ENCODE results near the gene TMEM132A.
"Not testable (repeated sequence)": the region's sequence is repeated elsewhere in the genome, so short reads cannot be mapped to it uniquely, and the experiment has no call there.

The TMEM132A gene

DNA sequence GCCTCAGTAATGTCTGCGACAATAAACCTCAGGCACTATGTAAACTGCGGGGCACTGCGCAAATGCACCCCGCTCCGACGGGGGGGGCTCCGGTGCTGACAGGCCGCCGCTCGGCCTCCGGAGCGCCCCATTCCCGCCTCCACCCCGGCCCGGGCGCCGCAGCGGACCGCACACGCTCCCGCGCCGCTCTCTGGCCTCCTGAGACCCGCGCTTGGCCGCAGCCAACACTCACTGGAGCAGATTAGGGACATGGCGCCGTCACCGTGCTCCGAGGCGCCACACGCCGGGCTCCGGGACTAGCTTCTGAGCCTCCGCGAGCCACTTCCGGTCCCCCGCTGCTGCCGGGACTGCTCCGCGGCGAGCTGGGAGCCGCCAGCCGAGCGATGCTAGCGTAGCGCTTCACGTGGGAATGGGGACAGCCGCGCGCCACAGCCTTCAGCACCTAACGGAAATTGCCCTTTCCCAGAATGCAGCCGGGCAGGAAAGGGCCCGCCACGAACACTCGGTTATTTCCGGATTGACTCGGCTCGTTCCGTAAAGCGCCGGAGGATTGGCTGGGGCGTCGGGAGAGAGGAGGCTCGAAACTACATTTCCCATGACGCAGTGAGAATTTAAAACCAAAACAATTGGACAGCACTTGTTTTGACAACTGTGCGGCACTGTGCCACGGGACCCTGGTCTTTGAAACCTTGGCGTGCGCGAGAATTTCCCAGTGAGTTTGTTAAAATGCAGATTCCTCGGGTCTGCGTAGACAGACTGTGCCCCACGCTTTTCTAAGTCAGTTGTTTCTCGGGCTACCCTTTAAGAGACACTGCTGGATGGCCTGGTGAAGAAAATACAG, 17.9 kb upstream of the TMEM132A start, which contains the start of gene PRPF19:
Gene PRPF19, minus strand, starts transcription at position 454 of the 841 bp plus-strand sequence. Its CDS starts 203 bp downstream, at position 251.
- peak; percentile 95 for DNase-seq

DNA sequence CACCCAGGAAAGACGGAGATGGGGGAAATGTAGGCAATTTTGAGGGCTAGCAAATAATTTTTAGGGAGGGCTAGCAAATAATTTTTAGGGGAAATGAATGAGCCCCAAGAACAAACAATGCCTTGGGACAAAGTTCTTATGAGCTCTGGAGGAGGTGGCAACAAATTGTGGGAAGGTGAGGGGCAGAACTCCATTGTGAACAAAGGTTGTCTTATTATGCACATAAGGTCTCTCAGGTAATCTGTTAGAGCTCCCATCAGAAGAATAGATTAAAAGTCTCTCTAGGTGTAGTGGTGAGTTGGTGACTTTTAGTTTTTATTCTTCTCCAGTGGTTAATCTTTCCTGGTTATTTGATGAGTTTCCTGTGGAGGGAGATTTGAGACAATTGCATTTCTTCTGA, 15.5 kb upstream of the TMEM132A start:
- DNase-seq: no peak

DNA sequence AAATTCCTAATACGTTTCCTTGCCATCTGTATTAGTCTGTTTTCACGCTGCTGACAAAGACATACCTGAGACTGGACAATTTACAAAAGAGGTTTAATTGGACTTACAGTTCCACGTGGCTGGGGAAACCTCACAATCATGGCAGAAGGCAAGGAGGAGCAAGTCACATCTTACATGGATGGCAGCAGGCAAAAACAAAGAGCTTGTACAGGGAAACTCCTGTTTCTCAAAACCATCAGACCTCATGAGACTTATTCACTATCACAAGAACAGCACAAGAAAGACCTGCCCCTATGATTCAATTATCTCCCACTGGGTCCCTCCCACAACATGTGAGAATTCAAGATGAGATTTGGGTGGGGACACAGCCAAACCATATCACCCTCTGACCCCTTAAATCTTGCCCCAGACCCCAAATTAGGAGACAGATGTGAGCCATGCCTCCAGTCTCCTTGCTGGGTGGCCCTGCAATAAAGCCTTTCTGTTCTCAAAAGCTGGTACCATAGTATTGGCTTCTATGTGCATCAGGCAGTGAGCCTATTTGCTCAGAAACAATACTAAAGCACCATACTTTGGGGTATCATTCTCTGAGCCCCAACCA, 14.5 kb upstream of the TMEM132A start:
- DNase-seq: not testable (repeated sequence)

- DNase-seq: no peak
Measured at GRCh38 chr11:60910281-60910687, 14.0 kb upstream of the TMEM132A start.

DNA sequence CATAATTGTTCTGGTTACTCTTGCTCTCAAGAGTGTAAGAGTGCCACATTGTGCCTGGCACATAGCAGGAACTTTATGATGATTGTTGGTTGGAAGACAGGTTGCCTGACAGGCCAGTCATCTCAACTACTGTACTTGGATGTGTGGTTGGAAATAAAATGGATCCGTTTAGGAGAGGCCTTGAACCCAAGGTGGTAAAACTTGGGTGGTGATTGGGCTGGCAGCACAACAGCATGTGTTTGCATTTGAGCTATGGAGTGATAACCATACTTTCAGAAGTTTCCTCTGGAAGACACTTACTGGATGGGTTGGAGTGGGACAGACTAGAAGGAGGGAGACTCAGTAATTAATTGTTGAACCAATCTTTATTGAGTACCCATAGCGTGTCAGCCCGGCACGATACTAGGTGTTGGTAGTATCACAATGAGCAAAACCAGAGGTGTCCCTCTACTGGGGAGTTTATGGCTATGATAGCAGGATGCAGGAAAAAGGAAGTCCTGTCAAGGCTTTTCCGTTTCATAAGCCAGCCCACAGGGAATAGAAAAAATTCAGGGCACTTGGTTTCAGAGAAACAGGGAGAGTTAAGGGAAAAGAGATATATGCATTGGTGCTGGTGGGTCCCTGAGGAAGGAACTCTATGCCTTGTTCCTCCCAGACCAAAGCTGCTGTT, 13.4 kb upstream of the TMEM132A start:
- no peak for DNase-seq

DNA sequence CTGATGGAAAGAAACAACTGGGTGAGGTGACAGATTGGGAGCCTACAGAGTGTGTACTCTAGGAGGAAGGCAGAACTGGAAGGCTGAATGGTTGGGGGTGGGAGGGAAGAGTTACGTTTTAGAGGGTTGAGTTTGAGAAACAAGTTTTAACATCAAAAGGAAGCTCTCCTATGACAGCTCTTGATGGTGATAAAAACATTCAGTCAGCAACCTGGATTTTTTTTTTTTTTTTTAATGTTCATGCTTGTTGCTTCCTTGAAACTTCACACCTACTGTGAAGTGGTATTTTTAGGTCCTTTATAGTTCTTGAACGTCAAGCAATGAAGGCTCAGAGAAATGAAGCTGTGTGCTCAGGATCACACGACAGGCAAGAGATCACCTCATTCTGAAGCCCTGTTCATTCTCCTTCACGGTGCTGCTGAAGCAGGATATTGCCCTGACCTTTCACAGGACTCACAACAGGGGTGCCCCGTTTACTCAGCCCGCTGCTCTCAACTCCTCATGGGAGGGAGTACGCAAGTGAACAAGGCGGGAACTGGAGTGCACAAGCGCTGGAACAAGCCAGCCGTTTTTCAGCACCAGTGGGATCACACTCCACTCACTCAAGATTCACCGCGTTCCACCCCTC, 11.9 kb upstream of the TMEM132A start:
- DNase-seq: peak; percentile 4

GRCh38 chr11:60912851-60913528, 11.3 kb upstream of the TMEM132A start:
- DNase-seq: no peak

- peak; percentile 87 for DNase-seq
Measured at GRCh38 chr11:60913793-60914632, 10.2 kb upstream of the TMEM132A start, which contains the start of gene TMEM109. Gene TMEM109, plus strand, starts transcription at chr11:60914158. Its CDS starts 5,536 bp downstream, at chr11:60919694.

GRCh38 chr11:60914633-60915247, 9.5 kb upstream of the TMEM132A start:
- no peak for DNase-seq

GRCh38 chr11:60915248-60915914, 8.9 kb upstream of the TMEM132A start:
- no peak for DNase-seq

DNA sequence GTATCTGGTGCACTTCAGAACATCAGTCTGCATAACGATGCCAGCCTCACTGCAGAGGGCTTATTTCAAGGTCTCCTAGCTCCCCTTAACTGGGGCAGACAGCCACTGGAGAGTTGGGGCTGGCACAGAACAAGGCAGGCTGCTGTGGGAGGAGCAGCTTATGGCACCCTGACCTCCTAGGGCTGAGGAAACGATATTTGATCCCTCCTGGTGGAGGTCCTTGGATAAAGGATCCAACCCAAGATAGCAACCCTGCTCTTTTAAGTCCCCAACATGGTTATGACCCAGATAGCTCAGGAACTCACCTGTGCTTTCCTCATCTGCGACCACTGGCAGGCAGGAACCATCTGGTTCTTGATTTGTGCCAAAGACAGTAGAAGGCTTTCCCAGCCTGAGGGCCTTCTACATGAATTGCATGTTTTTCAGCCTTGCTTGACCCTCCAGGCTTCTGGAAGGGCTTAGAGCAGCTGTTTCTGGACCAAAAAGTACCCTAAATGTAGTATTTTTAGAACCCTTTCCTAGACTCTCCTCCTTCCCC, 7.5 kb upstream of the TMEM132A start:
- no peak for DNase-seq

GRCh38 chr11:60917267-60917666, 7.0 kb upstream of the TMEM132A start:
- DNase-seq: no peak

DNA sequence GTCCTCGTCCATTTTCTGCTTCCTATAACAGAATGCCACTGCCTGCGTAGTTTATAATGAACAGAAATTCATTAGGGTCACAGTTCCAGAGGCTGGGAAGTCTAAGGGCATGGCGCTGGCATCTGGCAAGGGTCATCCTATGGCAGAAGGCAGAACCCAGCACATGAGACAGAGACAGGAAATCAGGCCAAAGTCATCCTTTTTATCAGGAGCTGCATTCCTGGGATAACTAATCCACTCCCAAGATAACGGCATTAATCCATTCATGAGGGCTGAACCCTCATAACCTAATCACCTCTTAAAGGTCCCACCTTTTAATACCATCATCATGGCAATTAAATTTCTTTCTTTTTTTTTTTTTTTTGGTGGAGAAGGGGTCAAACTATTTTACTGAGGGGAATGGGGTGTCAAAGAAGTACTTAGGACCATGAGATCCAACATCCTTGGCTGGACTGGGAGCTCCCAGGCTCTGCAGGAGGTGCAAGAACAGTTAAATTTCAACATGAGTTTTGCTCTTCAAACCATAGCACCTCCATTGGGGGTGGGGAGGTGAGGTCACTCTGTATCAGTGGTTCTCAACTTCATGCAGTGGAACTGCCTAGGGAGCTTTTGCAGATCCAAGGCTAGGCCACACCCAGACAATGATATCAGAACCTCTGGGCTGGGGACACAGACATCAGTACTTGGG, 5.9 kb upstream of the TMEM132A start:
- no peak for DNase-seq

GRCh38 chr11:60918939-60919265, 5.4 kb upstream of the TMEM132A start:
- DNase-seq: no peak

DNA sequence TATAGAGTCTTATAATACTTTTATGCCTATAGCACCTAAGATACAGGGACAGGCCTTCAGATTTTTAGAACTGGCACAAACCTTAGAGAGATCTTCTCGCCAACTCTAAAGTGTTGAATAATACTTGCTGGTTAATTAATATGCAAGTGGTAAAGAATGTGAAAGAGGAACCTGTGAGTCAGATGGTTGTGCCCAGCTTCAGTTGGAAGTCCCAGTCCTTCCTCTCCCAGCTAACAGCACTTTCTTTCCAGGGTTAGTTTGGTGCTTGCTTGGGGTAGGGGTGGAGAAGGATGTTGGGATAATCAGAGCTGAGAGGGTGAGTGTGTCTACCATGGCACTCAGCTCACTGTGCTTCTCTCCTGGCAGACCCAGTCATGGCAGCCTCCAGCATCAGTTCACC, 4.9 kb upstream of the TMEM132A start:
- DNase-seq: no peak

DNA sequence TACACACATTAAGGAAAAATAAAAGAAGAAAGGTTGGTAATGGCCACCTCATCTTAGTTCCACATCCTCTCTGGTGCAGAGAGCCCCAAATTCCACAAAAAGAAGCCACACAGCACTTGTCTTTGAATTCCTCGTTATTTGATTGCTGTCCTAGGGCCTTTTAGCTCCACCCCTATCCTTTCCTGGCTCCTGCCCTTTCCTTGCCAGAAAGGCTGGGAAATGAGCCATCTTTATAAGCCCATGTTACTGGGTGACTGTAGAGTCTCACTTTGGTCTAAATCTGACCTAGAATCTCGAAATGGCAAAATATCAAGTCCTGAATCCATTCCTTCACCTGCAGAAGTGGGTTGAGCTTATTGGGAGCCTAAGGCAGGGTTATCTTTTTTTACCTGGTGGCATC, 4.3 kb upstream of the TMEM132A start:
- DNase-seq: no peak

DNA sequence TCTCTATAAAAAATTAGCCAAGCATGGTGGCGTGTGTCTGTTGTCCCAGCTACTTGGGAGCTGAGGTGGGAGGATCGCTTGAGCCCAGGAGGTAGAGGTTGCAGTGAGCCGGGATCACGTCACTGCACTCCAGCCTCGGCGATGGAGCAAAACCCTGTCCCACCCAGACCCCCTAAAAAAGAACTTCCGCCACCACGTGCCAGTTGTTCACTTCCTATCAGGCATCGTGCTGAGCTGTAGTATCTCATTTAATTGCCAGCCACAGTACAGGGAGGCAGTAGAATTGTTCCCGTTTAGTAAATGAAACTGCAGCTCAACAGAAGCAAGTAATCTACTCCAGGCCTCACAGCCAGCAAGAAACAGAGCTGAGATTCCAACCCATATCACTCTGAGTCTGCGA, 3.0 kb upstream of the TMEM132A start:
- DNase-seq: no peak

DNA sequence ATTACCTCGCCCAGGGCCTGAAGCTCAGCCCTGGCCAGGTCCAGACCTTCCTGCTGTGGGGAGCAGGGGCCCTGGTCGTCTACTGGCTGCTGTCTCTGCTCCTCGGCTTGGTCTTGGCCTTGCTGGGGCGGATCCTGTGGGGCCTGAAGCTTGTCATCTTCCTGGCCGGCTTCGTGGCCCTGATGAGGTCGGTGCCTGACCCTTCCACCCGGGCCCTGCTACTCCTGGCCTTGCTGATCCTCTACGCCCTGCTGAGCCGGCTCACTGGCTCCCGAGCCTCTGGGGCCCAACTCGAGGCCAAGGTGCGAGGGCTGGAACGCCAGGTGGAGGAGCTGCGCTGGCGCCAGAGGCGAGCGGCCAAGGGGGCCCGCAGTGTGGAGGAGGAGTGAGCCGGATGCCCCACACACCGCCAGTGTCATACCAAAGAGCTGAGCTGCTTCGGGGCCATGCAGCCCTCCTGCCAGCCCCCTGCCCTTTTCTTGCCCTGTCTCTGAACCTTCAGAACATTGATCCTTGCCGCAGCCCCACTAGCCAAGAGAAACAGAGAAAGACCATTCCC, 2.4 kb upstream of the TMEM132A start:
- no peak for DNase-seq

DNA sequence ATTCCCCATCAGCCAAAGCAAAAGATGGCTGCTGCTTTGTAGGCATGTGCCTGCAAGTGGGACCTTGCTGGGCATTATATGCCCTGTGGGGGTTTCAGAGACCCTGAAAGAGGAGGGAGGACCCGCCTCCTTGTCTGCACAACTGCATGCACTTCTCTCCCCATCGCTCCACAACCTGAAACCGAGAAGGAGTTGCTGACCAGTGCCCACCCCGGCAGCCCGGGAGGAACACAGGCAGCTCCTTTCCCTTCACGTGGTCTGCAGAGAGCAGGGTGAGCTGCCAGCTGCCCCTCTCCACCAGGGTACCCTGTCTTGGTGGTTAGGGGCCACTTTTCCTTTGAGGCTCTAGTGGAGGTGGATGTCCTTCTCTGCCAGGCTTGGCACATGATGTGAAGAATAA, 1.4 kb upstream of the TMEM132A start:
- no peak for DNase-seq

DNA sequence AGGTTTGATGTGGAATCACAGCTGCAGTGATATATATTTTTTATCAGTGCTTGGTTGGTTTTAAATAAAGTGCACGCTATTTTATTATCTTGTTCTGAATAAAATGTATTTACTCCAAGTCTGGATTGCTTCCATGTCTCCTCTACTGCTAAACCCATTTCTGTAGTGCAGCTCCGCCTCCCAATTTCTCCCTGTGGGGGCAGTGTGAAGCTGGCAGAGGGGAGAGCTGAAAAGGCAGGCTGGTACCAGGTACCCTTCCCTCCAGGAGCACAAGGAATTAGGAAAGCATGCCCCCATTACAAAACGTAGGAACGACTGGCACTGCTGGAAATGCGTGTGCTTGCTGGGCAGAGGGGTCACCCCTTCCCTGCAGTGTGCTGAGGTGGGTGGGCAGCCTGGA, 934 bp upstream of the TMEM132A start:
- no peak for DNase-seq

Data from DMS153 (cell line).